GM23338 (cell line): ENCODE measurements around the gene ZMYND11.

Experiments
- CREB1 ChIP-seq: fragments of 250-450 bp; sonication (Bioruptor Pico); IDR thresholded peaks from 2 replicates; pipeline ENCODE4 v1.5.0; 2020; ENCODE audit warnings: low read depth, mild to moderate bottlenecking, moderate library complexity
- CTCF ChIP-seq, 2 experiments: fragments of 200-600 bp in 1 of 2; sonication (generic) in 1 of 2; conservative IDR thresholded peaks; 2 replicates each; pipeline versions ENCODE4 v1.5.1 to v1.6.1; 2016 to 2017; ENCODE audit warnings: antibody characterized with exemption in 2 of 2, low read depth in 2 of 2, mild to moderate bottlenecking in 2 of 2, moderate library complexity in 1 of 2
- ETS1 ChIP-seq: IDR thresholded peaks from 2 replicates; pipeline ENCODE4 v1.6.1; 2016; ENCODE audit warnings: antibody characterized with exemption
- EZH2 ChIP-seq: fragments of 200-600 bp; sonication (generic); IDR thresholded peaks from one replicate; pipeline ENCODE4 v1.8.0; 2017; ENCODE audit warnings: antibody characterized with exemption, mild to moderate bottlenecking, low read depth; ENCODE audit not compliant: unreplicated experiment
- EZH2phosphoT487 ChIP-seq: fragments of 200-600 bp; sonication (generic); IDR thresholded peaks from one replicate; pipeline ENCODE4 v1.8.1; 2018; ENCODE audit warnings: antibody characterized with exemption; ENCODE audit not compliant: unreplicated experiment
- JUNB ChIP-seq: IDR thresholded peaks from one replicate; pipeline ENCODE4 v1.6.1; 2016; ENCODE audit warnings: antibody characterized with exemption; ENCODE audit not compliant: unreplicated experiment
- NANOG ChIP-seq: IDR thresholded peaks from 2 replicates; pipeline ENCODE4 v1.6.1; 2016; ENCODE audit warnings: antibody characterized with exemption, borderline replicate concordance
- POLR2AphosphoS5 ChIP-seq: IDR thresholded peaks from 2 replicates; pipeline ENCODE4 v1.6.1; 2016; ENCODE audit warnings: antibody characterized with exemption, low read depth
- REST ChIP-seq: IDR thresholded peaks from one replicate; pipeline ENCODE4 v1.6.1; 2018; ENCODE audit warnings: antibody characterized with exemption; ENCODE audit not compliant: unreplicated experiment
- STAT1 ChIP-seq: IDR thresholded peaks from one replicate; pipeline ENCODE4 v1.6.1; 2016; ENCODE audit warnings: antibody characterized with exemption; ENCODE audit not compliant: unreplicated experiment
- ZNF114 ChIP-seq: fragments of 250-450 bp; sonication (Bioruptor Pico); IDR thresholded peaks from 2 replicates; pipeline ENCODE4 v1.5.0; 2020; ENCODE audit warnings: mild to moderate bottlenecking, moderate library complexity
- ZNF331 ChIP-seq: fragments of 250-450 bp; sonication (Bioruptor Pico); IDR thresholded peaks from 2 replicates; pipeline ENCODE4 v1.5.0; 2020; ENCODE audit warnings: low read depth, mild to moderate bottlenecking, moderate library complexity
- ZNF462 ChIP-seq: fragments of 250-450 bp; sonication (Bioruptor Pico); IDR thresholded peaks from 2 replicates; pipeline ENCODE4 v1.5.0; 2020; ENCODE audit warnings: mild to moderate bottlenecking, moderate library complexity

- TF ChIP-seq POLR2AphosphoS5 = no peak
- no peak for TF ChIP-seq REST
- TF ChIP-seq CTCF (conservative IDR thresholded peaks at IDR 0.05; ENCODE audit: low read depth in 2 of 2) = no peak
- TF ChIP-seq EZH2 = no peak
- TF ChIP-seq EZH2phosphoT487 = no peak
- TF ChIP-seq STAT1 = no peak
- TF ChIP-seq NANOG = no peak
- no peak for TF ChIP-seq JUNB
- TF ChIP-seq CREB1 (CRISPR knock-in tag) = no peak
- TF ChIP-seq ZNF331 = no peak
- no peak for TF ChIP-seq ETS1
- TF ChIP-seq ZNF114 (CRISPR knock-in tag) = no peak
- TF ChIP-seq ZNF462 (CRISPR knock-in tag) = no peak
Observed at GRCh38 chr10:241451-241850, 106.2 kb downstream of the ZMYND11 start.
